ENCODE results near the gene TP53I3.
A peak's percentile ranks its signal among the peaks of the same experiment; 100 is the strongest.
"Not testable (repeated sequence)": the region's sequence is repeated elsewhere in the genome, so short reads cannot be mapped to it uniquely, and the experiment has no call there.

The TP53I3 gene, protein sequence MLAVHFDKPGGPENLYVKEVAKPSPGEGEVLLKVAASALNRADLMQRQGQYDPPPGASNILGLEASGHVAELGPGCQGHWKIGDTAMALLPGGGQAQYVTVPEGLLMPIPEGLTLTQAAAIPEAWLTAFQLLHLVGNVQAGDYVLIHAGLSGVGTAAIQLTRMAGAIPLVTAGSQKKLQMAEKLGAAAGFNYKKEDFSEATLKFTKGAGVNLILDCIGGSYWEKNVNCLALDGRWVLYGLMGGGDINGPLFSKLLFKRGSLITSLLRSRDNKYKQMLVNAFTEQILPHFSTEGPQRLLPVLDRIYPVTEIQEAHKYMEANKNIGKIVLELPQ

DNA sequence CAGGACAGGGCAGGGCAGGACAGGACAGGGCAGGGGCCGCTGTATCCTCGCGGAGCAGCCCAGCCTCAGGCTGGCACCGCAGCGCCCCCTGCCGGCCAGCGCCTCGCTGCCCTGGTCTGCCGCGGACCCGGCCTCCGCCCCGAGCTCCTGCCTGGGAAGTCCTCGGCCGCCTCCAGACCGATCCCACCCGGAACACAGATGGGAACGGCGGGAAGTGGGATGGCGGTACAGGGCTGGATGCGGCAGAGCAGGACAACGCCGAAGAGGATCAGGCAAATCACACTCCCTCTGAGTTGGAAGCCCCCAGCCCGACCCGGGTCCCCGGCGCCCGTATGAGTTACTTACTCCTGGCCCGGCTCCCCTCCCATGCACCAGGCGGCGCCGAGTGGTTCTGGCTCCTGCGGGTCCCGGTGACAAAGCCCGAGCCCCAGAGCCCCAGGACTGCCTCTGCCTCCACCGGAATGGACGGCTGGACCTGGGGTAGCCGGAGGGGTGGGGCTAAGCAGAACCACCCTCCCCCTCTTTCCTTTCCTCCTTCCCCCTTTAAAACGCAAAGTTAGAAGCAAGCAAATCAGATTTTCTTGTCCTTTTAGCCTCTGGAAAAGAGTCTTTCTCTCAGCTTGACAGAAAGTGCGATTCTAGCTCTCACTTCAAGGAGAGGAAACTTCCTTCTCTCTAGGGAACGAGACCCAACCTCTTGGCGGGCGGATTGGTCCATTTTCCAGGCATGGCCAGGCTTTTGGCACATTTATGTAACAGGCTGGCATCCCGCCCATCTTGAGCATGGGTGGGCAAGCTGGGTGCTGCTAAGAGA is at the start of gene TP53I3:
Gene TP53I3, minus strand, starts transcription at position 449 of the 814 bp plus-strand sequence. CDS start 508 bp downstream, outside the sequence.
- DNase-seq (ENCODE audit: low read depth), result peak; percentile 68

DNA sequence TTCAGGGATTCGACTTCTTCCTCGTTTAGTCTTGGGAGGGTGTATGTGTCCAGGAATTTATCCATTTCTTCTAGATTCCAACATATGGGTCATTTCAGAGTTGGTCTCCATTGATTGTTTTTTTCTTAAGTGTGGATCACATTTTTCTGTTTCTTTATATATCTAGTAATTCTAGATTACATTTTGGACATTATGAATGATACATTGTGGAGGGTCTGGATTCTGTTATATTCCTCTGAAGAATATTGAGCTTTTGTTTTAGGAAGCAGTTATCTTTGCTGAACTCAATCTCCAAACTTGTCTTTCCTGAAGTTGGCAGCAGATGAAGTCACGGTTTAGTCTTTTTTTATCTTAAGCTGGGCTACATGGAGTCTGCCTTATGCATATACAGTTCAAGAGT is 47.9 kb upstream of the TP53I3 start:
- DNase-seq (ENCODE audit: low read depth), result no peak

DNA sequence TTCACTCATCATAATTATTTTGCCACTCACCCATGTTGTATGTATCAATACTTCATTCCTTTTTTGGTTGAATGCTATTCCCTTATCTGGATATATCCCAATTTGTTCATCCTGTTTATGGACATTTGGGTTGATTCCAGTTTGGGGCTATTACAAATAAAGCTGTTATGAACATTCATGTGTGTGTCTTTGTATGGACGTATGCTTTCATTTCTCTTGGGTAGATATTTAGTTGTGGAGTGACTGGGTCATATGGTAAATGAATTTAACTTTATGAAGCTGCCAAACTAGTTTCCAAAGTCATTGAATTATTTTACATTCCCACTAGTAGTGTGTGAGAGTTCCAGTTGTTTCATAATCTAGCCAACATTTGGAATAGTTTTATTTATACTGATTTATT is 41.3 kb upstream of the TP53I3 start:
- no peak for DNase-seq (ENCODE audit: low read depth)

DNA sequence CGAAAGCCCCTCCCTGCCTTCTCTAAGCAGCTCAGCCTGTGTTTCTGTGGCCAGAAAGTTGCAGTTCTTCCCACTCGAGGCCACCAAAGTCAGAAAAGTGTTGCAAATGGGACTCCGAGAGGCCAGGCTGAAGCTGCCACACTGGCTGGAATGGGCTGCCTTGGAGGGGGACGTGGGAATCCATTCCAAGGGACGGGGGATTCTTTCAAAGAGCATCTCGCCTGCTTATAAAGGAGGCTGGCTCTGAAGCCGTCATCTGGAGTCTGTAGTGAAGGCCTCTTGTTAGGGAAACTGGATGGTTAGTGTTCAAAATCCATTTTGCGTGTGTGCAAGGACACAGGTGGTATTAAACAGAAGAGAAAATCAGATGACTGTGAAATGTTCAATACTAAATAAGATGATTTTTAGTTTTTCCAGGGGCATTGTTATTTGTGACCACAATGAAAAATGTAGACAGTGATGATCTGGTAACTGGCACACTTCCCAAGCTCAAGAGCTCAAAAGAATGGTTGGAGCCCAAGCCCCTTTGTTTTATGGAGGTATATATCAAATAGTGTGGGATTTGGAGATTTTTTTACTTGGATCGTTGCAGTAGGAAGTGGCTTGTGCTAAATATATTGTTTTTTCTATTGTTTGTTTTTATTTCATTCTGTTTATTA is 39.4 kb upstream of the TP53I3 start:
- peak; percentile 14 for DNase-seq (ENCODE audit: low read depth)

DNA sequence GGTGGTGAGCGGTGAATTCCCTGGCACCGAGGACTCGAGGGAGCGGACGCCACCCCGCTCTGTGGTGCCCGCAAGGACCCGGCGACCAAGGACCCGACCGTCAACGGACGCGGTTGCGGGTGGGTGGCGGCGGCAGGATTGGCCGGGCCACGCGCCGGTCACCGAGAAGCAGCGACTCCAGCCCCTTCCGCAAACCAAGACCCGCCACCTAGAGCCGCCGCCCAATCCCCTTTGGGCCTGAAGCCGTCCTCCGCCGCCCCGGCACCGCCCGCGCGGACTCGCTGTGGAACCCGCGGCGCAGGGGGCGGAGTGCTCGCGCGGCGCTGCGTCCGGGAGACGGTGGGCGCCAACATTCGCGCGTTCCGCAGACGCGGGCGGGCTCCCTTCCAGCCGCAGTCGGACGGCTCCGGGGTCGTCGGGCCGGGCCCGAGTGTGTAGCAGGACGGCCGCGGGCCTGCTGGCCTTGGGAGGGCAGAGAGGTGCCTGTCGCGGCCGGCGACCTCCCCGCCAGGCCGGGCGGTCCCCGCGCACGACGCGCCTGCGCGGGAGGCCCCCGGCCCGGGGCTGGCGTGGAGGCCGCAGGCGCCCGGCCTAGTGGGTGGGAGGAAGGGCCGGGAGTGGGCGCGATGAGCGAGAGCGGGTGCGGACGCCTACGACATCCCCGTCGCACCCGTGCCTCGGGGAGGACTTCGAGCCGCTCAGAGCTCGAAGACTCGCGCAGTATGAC is 38.7 kb upstream of the TP53I3 start, which contains the start of the genes FAM228B and PFN4:
Gene FAM228B, plus strand, starts transcription at position 275 of the 727 bp plus-strand sequence. CDS start 893 bp downstream, outside the sequence.
Gene PFN4, minus strand, starts transcription at position 140 of the 727 bp plus-strand sequence. CDS start 799 bp downstream, outside the sequence.
- DNase-seq (ENCODE audit: low read depth), result peak; percentile 35

DNA sequence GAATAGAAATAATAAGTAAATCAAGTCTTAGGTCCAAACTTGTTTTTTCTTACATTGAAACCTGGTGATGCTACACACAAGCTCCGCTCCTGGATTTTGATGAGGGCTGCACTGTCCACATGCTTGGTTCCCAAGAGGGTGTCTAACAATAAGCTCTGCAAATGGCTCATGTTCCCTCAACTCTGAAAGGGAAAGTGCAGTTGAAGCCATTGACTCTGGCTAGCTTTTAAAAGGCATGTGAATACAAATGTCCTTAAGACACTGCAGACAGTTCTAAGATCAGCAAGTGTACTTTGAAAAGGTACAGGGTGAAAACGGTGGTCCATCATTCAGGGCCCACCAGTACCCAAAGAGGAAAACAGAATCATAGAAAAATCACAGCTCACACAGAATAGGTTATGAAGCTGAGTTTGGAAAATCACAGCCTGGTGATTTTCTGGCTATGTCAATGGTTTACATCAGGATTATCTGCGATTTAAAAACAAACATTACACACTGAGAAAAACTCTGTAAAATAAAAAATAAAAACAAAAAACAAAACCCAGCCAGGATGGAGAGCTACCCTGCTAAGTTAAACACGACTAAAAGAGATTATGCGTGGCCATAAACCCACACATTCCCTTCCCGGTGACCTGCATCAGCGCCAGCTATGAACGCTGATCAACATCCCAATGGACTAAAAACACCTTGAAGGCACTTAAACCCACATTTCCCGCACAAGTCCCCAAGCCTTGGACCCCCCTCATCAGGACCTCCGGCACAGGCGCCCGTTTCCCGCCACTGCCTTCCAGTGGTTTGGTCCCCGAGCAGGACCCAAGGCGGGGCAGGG is 37.9 kb upstream of the TP53I3 start:
- DNase-seq (ENCODE audit: low read depth), result no peak

DNA sequence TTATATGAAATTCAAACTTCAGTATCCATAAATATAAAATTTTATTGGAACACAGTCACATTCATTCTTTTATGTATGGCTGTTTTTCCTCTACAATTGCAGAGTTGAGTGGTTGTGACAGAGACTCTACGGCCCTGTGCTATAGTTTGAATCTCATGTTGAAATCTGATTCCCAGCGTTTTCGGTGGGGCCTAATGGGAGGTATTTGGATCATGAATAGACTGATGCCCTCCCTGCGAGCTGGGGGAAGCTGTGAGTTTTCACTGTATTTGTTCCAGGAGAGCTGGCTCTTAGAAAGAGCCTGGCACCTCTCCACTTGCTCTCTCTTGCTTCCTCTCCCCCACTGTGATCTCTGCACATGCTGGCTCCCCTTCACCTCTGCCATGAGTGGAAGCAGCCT is 36.8 kb upstream of the TP53I3 start:
- DNase-seq (ENCODE audit: low read depth), result no peak

DNA sequence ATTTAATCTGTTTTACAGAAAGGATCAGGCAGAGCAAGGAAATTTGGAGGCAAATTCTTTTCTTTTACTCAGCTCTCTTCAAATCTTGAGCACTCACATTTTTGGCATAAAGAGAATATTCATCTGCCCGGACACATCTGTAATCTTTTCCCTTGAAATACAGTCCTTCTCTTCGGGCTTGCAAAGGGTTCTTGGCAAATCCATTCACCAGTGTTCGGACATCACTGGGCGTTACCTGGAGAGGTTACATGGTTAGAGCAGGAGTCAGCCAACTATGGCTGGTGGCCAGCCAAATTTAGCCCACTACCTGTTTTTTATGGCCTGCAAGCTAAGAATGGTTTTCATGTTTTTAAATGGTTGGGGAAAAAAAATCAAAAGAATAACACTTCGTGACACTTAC is 36.4 kb upstream of the TP53I3 start:
- DNase-seq (ENCODE audit: low read depth), result no peak

DNA sequence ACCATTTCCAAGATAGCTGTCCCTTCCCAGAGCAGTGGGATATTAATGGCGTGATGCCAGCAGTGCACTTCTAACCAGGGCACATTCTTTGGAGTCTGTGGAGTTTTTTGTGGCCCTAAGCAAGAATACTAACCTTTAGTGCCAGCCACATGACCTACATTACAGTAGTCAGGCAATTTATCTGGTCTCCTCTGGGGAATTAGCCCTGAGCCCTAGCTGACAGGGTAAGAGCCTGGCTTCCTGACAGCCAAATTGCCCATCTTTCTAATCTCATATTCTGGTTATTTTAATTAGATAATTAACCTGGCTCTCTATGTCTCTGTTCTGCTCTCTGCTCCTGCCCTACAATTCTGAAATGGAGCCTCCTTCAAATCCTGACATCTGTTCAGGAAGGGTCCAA is 33.3 kb upstream of the TP53I3 start:
- DNase-seq (ENCODE audit: low read depth), result no peak

DNA sequence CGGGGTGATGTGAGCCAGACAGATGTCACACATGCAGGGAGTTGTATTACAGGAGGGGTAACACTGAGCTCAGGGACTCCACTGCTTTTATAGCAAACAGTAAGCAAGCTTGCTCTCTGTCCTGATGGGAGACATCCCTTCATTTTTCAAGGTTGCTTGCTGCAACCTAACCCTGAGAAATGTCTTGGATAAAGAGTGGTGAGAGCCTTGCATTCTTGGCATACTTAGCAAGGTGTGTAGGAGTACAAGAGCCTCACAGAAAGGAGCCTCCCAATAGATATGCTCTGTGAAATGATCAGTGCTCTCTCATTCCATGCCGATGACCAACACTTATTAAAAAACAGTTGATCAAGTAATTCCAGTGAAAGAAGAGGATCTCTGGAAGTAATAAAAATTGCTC is 30.4 kb upstream of the TP53I3 start:
- DNase-seq (ENCODE audit: low read depth), result no peak

DNA sequence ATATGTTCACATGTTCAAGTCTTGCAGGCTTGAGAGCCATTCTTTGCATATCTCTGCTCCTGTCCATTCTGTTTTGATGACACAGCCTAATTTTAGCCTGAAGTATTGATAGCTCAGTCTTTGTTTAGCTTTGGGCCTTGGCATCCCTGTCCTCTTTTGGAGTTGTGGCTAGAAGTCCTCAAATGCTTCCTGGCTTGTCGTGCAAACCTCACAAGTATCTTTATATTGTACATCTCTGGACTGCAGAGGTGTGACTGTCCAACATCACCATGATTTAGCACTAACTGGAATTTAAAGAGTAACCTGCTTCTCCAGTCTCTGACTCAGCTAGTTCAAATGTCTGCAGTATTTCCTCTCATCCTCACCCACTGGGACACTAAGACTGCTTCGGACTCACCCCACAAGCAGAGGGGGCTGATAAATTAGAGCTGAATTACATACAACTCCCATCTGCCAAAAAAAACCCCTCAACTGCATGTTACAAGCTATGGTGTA is 26.8 kb upstream of the TP53I3 start:
- no peak for DNase-seq (ENCODE audit: low read depth)

DNA sequence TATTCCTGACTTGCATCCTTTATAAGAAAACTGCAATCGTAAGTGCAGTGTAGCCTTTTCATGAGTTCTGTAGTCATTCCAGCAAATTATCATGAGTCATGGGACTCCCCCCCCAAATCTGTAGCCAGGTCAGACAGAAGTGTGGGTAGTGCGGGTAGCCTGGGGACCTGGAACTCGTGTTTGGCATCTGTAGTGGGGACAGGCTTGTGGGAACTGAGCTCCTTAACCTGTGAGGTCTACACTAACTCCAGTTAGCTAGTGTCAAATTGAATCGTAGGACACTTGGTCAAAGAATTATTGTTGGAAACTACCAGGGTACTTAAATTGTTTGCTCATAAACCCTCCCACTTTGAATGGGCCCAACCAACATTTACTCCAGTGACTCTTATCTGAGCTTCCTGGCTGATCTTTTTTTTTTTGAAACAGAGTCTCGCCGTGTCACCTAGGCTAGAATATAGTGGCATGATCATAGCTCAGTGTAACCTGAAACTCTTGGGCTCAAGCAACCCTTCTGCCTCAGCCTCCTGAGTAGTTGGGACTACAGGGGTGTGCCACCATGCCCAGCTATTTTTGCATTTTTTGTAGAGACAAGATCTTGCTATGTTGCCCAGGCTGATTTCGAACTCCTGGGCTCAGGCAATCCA is 26.1 kb upstream of the TP53I3 start:
- no peak for DNase-seq (ENCODE audit: low read depth)

DNA sequence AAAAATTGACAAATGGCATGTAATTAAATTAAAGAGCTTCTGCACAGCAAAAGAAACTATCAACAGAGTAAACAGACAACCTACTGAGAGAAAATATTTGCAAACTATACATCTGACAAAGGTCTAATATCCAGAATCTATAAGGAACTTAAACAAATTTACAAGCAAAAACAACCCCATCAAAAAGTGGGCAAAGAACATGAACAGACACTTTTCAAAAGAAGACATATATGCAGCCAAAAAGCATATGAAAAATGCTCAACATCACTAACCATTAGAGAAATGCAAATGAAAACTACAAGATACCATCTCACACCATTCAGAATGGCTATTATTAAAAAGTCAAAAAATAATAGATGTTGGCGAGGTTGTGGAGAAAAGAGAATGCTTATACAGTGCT is 24.8 kb upstream of the TP53I3 start:
- not testable (repeated sequence) for DNase-seq (ENCODE audit: low read depth)

DNA sequence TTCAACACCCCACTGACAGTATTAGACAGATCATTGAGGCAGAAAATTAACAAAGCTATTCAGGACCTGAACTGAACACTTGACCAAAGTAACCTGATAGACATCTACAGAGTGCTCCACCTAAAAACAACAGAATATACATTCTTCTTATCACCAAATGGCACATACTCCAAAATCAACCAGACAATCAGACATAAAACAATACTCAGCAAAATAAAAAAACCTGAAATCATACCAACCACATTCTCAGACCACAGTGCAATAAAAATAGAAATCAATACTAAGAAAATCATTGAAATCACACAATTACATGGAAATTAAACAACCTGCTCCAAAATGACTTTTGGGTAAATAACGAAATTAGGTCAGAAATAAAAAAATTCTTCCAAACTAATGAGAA is 22.7 kb upstream of the TP53I3 start:
- DNase-seq (ENCODE audit: low read depth), result no peak

DNA sequence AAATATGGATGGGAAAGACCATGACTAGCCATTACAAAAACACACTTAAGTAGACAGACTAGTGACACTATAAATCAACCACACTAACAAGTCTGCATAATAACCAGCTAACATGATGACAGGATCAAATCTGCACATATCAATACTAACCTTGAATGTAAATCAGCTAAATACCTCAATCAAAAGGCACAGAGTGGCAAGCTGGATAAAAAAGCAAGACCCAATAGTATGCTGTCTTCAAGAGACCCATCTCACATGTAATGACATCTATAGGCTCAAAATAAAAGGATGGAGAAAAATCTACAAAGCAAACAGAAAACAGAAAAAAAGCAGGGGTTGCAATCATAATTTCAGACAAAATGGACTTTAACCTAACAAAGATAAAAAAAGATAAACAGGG is 22.2 kb upstream of the TP53I3 start:
- DNase-seq (ENCODE audit: low read depth), result no peak

DNA sequence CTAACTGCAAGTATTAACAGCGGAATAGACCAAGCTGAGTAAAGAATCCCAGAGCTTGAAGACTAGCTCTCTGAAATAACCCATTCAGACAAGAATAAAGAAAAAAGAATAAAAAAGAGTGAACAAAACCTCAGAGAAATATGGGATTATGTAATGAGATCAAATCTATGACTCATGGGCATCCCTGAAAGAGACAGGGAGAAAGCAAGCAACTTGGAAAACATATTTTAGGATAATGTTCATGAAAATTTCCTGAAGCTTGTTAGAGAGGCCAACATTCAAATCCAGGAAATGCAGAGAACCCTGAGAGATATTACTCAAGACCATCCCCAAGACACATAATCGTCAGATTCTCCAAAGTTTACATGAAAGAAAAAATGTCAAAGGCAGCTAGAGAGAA is 21.2 kb upstream of the TP53I3 start:
- DNase-seq (ENCODE audit: low read depth), result no peak

DNA sequence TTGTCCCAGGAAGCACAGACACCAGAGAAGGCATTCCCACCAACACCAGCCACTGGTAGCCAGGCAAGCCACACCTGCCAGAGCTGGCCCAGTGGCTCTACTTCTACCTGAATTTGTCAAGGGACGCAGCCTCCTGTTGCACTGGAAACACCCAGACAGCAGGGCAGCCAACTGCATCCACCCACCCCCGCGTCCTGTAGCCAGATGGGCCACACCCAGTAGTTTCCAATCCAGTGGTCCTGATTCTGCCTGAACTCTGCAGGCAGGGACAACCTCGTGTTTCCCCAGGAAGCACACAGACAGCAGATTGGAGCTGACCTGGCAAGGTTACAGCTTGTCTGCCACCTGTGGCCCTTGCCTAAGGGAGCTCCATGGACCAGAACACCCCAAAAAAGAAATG is 20.3 kb upstream of the TP53I3 start:
- no peak for DNase-seq (ENCODE audit: low read depth)

DNA sequence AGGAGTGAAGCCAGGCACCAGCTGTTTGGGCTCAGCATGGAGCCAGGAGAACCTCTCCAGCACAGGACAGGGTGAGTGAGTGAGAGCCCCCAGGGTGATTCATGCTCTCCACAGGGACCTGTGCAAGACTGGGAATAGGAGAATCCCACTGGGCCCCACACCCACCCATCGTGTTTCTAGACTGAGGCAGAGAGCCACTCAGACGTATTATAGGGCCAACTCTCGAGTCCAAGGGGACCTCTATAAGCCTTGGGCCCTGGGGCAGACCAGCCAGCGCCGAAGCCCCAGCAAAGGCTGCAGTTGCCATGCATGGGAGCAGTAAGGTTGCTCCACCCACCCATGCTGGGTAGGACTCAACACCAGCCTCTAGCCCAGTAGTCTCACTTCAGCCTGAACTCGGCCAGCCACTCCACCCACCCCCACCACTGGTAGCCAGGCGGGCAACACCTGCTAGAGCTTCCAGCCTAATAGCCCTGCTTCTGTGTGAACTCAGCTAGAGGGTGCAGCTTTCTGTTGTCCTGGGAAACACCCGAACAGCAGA is 19.5 kb upstream of the TP53I3 start:
- no peak for DNase-seq (ENCODE audit: low read depth)

DNA sequence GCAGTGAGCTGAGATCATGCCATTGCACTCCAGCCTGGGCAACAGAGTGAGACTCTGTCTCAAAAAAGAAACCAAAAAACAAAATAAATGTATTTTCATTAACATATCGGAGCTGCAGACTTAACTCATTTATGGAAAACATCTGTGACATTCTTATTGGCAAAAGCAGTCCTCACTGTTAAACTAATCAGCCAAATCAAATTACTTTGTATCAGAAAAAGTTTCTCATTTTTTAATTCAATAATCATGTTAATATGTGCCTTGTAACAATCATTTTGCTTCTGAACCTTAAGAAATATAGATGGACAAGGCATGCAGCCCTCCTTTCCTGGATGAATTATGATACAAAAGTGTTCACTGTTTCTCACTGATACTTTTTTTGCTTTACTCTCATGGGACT is 18.0 kb upstream of the TP53I3 start:
- no peak for DNase-seq (ENCODE audit: low read depth)

DNA sequence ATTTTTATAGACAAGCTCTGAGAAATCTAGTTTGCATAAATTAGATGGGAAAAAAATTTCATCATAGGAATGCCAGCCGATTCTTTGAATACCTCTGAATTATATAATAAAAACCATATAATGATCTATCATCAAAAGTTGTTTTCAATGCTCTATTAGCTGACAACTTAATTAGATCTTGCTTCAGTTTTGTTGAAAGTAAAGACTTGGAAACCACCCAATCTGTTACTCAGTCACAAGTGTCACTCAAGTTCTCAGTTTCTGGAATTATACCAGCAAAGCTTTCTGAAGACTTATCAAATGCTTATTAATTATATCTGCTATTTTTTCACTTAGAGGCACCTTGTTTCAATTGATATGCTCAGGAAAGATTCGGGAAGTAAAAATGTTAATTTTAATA is 17.4 kb upstream of the TP53I3 start:
- no peak for DNase-seq (ENCODE audit: low read depth)

All from stimulated activated CD8-positive, alpha-beta memory T cell treated with anti-CD3 and anti-CD28 coated beads, Interleukin-7, amount 100 ng/mL, for 24 hours (primary cell).